Fibroblast of the conjunctiva (primary cell): Measurements from ENCODE around the gene PKHD1.

Source experiments
- DNase-seq: peaks from one replicate; pipeline ENCODE4 v3.0.0-alpha.2; 2010; ENCODE audit warnings: low read depth

The PKHD1 gene

DNA sequence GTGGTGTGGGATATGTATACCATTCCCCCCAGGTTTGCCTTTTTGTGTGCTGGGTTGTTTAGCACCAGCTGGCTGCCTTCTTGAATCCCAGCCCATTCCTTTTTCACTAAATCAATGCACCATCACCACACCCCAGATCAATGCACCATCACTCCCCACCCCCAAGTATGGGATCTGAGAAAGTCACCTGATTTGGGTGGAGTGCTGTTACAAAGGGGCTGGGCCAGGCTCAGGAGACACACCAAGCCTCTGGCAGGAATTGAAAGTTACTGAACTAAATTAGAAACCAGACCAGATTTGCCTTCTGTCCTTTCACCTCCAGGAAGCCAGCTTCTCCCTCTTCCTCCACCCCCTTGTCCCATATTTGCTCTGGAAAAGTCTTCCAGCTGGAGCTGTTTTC is 19.6 kb upstream of the PKHD1 start:
- DNase-seq, result no peak

DNA sequence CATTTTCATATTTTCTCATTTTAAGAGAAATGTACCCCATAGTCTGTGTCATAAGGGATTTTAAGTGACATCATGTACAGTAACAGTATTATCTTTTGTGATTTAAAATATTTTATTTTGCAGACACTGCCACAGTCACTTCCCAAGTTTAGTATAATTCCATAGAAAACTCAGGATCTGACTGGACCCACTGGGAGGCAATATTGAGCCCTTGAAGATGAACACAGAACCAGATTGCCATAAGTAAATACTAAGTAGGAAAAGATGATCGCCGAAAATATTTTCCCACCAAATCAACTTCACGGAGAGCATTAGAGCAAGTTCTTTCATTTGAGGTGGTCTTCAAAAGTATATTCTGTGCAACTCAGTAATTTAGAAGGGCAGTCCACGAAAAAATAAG is 17.6 kb upstream of the PKHD1 start:
- DNase-seq, result no peak

DNA sequence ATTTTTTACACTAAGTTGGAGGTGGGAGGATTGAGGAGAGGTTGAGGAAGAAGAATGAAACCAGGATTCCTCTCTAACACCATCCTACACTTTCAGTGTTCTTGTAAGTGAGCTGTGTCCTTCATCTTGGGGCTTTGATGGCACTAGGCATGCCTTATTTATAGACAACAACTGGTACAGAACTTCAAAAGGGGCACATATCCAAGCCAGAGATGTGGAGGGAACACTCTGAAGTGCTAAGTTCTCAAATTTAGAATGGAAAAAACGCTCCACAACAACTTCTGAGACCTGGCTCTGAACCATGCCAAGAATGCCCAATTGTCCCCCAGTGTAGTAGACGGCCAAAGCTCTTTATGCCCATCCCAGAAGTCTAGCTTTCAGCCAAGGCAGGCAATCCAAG is 16.2 kb upstream of the PKHD1 start:
- no peak for DNase-seq

DNA sequence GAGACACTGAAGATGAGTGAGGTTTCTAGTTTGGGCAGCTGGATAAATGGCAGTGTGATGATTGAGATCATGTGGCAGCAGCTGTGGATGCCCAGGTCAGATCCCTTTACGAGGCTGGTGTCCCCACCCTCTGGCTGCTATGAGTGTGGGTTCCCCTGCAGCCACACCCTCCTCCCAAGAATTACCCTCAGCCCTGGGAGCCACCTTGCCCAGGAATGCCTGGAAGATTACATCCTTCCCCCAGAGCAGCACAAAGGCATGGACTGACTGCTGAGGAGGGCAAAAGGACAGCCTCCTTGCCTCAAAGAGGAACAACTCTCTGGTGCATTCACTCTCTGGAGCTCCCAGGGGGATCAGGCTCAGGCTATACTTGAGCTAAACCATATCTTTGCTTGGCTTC is 15.0 kb upstream of the PKHD1 start:
- no peak for DNase-seq

DNA sequence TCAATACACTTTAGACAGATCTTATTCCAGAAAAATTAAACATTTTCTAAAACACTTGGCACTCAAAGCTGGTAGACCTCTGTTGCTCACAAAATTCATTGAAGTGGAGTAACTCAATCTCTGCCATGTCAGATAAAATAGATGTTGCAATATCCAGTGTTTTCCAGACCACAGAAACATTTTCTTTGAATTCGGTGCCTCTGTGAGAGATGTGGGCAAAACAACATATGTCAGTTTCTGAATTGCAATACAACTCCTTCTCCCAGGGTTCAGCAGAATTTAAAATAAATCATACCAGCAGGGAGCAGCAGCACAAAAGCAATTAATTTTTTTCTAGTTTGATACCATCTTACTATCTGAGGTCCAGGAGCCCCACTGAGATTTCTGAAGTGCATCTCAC is 11.3 kb upstream of the PKHD1 start:
- no peak for DNase-seq

DNA sequence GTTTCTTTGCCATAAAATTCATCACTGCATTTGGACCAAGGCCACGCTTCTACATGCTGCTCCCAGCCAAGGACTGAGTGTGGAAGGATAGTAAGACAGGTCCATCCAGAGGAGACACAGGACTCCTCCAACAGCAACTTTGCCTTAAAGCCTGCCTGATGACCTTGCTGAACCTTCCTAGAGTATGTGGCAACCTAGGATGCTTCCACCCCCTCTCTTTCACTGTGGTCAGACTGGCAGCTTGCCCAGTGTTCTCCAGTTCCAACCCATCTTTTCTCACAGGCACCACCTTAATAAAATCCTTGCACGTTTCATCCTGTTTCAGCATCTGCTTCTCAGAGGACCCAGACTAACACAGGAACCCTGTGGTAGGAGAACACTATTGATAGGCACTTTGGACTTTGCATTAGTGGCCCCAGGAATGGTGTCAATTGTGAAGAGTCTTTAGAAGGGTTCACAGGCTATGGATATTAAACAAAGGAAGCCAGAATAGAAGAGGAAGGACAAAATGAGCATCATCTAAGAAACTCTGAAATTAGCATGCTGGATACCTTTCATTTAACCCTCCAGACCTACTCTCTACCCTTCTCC is 2.4 kb upstream of the PKHD1 start:
- DNase-seq, result no peak

DNA sequence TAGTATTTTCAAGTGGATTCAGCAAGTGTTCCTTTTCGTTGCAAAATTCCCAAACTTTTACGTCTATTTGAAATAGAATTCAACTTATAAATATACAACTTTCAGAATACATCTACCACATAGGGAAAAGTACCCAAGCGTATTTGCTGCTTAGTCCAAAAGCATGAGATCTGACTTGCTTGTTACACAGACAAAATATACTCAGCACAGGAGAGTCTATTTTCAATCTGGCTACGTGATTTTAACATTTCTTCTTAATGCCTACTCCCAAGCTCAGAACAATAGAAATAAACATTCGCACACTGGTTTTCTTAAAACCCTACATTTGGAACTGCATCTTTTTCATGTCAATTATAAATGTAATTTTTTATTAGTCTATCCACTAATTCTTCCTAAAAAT is 672 bp downstream of the PKHD1 start:
- no peak for DNase-seq

DNA sequence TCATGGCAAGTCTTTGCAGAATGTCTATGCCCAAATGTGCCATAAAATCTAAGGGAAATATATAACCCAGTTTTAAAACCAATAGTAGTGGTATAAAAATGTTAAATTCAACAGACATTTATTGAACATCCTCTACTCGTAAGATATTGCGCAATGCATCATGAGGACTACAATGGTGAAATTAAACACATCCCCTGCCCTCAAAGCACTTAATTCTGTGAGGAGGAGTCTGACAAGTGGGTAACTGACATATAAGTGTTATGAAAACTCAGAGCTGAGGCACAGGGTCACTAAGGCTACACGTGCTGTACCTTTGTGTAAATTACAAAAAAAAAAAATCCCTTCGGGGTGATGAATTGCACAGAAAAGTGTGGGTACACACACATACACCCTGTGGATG is 6.2 kb downstream of the PKHD1 start:
- DNase-seq, result no peak

DNA sequence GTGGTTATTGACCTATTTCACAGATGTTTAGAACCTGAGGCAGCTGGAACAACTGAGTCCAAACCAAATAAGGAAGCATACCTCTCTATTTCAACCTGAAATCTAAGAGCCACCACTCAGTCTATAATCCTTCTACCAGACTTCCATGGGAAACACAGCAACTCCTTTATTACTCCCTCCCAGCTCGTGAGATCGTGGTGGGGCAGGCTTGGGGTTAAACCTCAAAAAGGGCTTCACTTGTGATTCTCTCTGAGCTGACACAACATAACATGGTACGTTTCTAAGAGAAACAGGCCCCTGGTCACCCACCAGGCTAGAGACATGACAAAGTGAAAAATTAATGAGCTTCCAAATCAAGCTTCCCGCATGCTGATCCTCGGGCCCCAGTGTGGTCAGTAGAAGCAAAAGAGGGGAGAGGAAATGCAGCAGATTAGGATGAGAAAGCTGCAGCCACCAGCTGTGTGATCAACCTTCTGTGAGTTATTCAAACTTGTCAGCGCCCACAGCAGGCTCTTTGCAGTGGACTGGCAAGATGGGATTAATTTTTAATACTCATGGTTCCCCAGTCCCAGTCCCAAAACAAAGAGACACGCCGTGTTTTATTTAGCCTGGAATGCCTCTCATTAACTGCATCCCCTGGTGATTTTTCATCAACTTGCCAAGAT is 9.3 kb downstream of the PKHD1 start:
- no peak for DNase-seq

DNA sequence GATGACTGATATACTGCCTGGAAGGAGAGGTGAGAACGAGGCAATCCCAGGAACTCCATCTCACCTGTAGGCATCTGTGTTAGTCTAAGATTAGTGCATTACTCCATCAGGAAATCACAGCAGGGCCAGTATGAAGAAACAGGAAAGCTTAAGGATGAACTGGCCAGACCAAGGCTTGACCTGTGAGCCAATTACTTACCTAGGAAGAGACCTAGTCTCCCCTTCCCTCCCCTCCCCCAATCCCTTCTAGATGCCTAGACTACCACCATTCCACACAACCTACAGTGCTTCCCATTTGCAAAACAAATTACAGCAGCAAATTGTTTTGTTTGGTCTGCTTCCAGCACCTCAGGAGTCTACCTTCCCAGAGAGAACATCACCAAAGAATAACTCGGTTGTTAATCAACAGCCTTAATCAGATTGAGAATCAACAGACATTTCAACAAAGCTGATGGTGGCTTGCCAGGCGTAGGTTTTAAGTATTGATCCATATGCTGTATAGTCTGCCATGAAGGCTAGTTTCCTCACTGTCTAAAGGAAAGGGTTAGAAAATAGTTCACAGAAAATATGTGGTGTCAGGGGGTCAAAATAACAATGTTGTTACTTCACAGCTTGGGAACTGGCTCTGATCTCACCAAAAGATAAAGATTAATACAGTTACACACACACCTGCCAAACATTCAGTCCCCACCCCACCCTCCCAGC is 10.1 kb downstream of the PKHD1 start:
- no peak for DNase-seq

DNA sequence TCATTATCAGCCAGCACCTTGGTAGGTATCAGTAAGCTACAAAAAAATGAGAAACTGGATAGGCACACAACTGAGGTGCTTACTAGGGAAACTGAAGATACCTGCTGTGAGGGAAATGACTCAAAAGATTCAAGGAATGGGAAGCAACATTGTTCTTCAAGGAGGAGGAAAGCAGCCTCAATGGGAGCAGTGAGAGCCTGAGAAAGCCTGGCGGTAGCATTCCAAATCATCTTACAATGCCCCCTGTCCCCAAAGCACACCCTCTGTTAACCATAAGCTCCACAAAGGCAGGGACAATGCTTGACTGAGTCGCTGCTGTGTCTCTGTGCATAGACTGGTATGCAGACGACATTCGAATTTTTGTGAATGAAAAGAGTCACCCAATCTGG is 10.6 kb downstream of the PKHD1 start:
- DNase-seq, result no peak

DNA sequence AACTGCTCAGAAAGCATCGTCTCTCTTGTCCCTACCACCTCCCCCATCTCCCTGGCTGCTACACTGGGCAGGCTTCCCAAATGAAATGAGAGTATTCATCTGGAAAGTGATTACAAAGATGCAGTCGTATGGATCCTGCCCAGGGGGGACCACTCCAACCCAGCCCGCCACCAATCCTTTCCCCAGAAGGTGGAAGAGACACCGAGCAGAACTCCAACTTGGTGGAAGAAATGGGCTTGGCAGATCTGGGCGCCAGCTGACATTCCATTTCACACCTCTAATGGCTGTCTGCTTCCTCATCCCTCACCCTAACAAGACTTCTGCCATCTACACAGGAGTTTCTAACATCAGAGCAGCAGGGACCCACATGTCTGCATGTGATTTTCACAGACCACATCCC is 12.7 kb downstream of the PKHD1 start:
- DNase-seq, result no peak

DNA sequence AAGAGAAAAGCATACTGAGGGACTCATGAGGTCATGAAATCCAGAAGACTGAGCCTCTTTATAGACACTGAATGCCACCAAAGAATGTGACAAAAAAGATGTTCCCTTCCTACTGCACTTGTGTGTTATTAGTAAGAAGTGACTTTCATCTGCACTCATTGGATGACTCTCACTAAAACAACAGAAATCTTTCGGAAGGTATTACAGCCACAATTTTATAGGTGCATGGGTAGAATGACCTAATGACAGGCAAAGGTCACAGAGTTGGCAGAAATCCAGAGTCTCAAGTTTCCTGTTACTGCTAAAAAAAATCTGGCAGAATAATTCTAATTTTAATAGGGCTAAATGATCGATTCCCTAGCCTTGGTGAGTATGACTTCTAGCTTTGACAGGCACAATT is 13.3 kb downstream of the PKHD1 start:
- DNase-seq, result no peak

DNA sequence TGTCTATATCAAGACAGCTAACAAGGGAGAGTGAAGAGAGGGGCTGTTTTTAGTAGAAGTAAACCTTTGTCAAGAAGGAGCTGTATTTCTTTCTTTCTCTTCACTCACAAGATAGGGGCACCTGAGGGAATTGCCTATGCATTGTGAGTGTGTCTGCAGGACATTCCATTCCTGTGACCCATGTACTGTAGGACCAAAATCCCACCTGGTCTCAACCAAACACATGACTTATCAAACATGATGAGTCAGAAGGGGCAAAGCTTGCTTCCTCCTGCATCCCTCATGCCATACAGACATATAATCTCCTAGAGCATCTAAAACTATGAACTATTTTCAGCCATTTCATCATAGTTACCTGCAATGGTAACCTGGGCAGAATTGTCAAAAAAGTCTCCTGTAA is 21.8 kb downstream of the PKHD1 start:
- DNase-seq, result no peak

DNA sequence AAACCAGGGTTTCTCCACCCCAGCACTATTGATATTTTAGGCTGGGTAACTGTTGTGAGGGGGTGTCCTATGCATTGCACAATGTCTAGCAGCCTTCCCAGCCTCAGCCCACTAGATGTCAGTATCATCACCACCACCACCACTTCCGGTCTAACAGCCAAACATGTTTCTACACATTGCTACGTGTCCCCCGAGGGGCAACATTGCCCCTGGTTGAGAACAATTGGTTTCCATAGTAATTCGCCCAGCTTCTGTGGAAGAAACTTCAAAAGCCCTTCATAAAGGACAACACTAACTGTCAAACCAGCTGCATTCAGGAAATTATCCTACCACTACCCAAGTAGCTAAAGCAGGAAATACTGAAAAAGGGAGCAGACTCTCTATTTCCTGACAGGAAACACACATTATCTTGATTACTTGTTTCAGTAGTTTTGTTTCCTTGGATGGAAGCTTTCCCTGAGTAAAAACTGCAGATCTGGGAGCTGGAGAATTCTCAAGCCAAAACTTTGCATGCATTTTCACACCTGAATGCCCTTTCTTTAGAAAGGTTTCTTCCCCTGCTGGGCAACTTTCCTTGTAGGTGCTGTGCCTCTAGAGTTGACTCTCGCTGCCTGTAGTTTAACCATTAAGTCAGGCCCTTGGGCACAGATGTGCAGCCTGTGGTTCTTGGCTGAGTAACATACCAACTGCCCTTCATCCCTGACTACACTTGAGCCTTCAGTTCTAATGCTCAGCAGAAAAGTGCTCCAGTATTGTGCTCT is 23.6 kb downstream of the PKHD1 start:
- DNase-seq, result peak; percentile 18

DNA sequence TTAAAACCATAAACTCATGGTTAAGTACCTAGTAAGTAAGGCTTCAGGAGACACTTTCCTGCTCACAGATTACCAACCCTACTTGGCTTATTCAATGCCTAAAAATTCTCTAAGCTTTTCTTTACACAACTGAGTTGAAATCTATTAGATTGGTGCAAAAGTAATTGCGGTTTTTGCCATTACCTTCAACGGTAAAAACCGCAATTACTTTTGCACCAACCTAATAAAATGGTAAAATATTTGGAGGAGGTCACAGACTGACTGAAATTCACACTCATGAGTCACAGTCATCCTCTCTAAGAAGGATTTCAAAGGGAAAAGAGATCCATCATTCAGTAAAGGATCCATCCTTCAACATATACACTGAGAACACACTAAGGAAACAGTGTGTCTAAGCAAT is 25.9 kb downstream of the PKHD1 start:
- no peak for DNase-seq

DNA sequence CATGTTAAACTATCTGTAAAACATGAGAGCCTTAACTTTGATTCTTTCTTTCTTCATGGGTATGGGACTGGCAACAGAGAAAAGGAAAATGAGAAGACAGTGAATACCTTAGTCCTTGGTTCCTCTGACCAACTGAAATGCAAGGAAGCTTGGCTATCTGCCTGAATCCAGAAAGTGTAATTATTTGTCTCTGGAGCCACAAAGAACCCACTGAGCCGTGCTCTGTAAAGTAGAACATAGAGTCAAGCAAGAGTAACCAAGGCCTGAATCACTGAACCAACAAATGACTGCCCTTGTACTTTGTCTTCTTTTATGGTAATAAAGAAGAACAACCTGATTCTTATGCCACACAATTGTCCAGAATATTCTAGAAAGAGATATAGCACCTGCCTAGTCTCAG is 27.6 kb downstream of the PKHD1 start:
- no peak for DNase-seq

DNA sequence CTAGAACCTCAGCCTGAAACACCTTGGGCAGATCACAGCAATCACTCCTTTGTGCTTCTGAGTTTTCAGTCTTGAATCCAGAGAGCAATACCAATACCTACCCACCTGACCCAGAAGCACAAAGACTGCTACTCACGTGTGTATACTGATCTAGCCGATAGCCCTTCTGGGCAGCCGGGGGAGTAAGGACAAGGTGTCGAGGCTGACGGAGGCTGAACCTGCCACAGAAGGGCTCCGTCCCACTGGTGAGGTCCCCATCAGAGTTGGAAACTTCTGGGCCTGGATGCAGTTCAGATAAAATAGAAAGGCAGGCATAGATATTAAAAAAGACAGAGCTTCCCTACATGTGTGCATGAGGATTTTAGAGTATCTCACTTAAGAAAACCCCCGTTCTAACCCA is 32.0 kb downstream of the PKHD1 start:
- DNase-seq, result no peak

DNA sequence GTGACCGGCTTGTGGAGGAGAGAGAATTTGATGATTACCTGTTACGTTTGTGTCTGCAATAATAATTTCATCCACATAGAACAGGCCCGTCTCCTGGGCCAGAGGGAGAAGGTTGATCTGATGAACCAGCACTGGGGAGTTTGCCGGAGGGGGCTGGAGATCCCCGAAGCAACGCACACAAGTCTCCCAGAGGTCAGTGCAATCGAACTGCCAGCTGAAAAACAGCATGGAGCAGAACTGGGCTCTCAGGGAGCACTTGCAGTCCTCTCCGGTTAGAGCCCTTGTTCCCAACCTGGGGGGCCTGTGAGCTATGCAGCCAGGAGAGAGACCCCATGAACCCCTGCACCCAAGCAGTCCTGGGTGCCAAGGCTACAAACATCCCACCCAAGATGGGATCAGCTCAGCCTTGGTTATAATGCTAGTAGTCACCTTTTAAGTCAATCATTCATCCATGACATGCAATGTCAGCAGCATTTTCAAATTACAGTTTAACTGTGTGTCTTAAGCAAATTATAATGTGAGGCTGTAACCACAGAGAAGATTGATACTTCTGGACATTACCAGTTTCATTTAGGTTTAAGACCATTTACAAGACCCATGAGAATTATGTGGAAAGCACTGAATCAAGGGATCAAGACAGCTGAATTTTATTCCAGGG is 34.2 kb downstream of the PKHD1 start:
- DNase-seq, result no peak

DNA sequence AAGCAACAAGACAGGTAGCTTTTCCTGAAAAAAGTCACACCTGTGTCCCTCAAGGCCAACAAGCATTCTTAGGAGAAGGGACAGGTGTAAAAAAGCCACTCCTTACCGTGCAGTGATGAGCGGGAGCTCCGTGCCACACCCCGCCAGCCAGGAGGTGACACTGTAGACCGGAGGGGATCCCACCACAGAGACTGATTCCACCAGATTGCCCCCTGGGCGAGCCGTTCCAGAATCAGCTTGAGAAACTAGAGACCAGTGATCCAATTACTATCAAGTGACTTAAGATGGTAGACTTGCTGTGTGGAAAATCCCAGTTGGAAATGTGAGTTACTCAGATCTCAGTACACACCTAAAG is 37.4 kb downstream of the PKHD1 start:
- no peak for DNase-seq

DNA sequence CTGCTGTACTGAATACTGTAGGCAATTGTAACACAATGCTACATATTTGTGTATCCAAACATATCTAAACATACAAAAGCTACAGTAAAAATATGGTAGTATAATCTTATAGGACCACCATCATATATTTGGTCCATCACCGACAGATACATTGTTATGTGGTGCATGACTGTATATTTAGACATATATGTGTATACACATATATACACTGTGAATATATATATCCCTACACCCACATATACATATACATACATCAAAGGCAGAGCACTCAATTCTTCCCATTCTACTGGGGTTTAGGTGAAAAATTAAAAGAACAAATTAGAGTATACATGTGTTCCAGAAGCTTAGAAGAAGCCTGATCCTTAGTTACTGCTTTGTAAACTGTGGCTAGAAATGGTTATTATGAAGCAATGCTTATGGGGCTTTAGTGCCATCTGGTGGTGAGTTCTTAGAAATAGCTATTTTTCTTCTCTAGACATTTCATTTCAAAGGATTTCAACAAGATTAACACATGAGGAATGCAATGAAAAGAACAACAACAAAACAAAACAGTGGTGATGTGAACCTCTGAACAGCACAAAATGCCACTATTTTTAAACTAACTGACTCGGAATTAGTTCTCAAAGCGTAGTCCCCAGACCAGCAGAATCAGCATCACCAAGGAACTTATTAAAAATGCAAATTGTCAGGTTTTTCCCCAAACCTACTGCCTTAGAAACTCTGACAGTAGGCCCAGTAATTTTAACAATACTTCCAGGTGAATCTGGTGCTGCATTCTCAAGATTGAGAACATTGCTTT is 38.0 kb downstream of the PKHD1 start:
- peak; percentile 12 for DNase-seq

DNA sequence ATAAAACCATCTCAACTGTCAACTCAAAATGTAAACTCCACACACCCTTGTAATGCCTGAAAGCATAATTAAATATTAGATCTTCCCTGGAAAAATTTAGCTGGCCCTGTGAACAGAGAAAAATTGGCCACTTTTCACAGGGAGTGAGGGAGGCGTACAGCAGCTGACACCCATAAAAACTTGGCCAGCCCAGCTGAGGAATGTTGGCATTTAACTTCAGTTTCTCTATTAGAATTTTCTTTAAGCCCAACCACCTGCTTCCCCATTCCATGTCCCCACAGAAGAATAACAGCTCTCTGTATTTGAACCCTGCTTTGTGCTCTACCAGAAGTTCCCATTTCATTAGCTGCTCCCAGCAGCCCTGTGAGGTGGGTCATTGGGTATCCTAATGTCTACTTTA is 41.0 kb downstream of the PKHD1 start:
- DNase-seq, result no peak
